KMS-11 (cell line): ENCODE results near the gene GNAQ.

Source experiments
- H2AFZ ChIP-seq: fragments of 200-600 bp; sonication (generic); 2 replicates; pipeline ENCODE4 v1.6.1; 2016; ENCODE audit warnings: antibody characterized with exemption, mixed run types, low read depth
- H3K27ac ChIP-seq: fragments of 200-600 bp; sonication (generic); 2 replicates; pipeline ENCODE4 v1.6.1; 2016; ENCODE audit warnings: mild to moderate bottlenecking, mixed run types
- H3K27me3 ChIP-seq: fragments of 200-600 bp; sonication (generic); 2 replicates; pipeline ENCODE4 v1.6.1; 2017; ENCODE audit warnings: mild to moderate bottlenecking, low read depth, mixed run types, moderate library complexity; ENCODE audit not compliant: insufficient read depth
- H3K36me3 ChIP-seq: fragments of 200-600 bp; sonication (generic); 2 replicates; pipeline ENCODE4 v1.6.1; 2017; ENCODE audit warnings: mild to moderate bottlenecking, mixed run types; ENCODE audit not compliant: insufficient read depth
- H3K4me1 ChIP-seq: fragments of 200-600 bp; sonication (generic); 2 replicates; pipeline ENCODE4 v1.6.1; 2016; ENCODE audit warnings: mild to moderate bottlenecking, low read depth, mixed run types; ENCODE audit not compliant: poor library complexity, severe bottlenecking
- H3K4me2 ChIP-seq: fragments of 200-600 bp; sonication (generic); 2 replicates; pipeline ENCODE4 v1.7.0; 2016; ENCODE audit warnings: mild to moderate bottlenecking, mixed run types
- H3K4me3 ChIP-seq: fragments of 200-600 bp; sonication (generic); IDR thresholded peaks from 2 replicates; pipeline ENCODE4 v1.6.1; 2017; ENCODE audit warnings: low read depth, low read length, mixed read lengths; ENCODE audit not compliant: insufficient read depth
- H3K79me2 ChIP-seq: fragments of 200-600 bp; sonication (generic); 2 replicates; pipeline ENCODE4 v1.6.1; 2016; ENCODE audit warnings: low read depth, mixed run types; ENCODE audit not compliant: insufficient read depth
- H3K9ac ChIP-seq: fragments of 200-600 bp; sonication (generic); 2 replicates; pipeline ENCODE4 v1.6.1; 2016; ENCODE audit warnings: mild to moderate bottlenecking, mixed run types
- H4K20me1 ChIP-seq: fragments of 200-600 bp; sonication (generic); 2 replicates; pipeline ENCODE4 v1.6.1; 2016; ENCODE audit warnings: mild to moderate bottlenecking, mixed run types; ENCODE audit not compliant: insufficient read depth
- TF ChIP-seq, protein P1 (sequence below): fragments of 200-600 bp; sonication (generic); conservative IDR thresholded peaks from 2 replicates; pipeline ENCODE4 v1.6.1; 2017; ENCODE audit warnings: low read depth, mild to moderate bottlenecking, antibody characterized with exemption, low read length, moderate library complexity, mixed read lengths

GNAQ gene

GRCh38 chr9:77731008-77731698 lies 300.5 kb downstream of the GNAQ start:
- Histone ChIP-seq H3K36me3 (no peaks in the 10 kb centered on the region), H3K4me3 (no peak overlapping the region), H3K4me2 (no peak overlapping the region), H3K4me1 (no peaks in the 10 kb centered on the region), H3K27ac (no peak overlapping the region), H3K27me3 (no peaks in the 10 kb centered on the region), H4K20me1 (no peaks in the 10 kb centered on the region), H3K9ac (no peak overlapping the region), H3K79me2 (no peaks in the 10 kb centered on the region), H2AFZ (no peak overlapping the region)
- TF ChIP-seq, protein P1, sequence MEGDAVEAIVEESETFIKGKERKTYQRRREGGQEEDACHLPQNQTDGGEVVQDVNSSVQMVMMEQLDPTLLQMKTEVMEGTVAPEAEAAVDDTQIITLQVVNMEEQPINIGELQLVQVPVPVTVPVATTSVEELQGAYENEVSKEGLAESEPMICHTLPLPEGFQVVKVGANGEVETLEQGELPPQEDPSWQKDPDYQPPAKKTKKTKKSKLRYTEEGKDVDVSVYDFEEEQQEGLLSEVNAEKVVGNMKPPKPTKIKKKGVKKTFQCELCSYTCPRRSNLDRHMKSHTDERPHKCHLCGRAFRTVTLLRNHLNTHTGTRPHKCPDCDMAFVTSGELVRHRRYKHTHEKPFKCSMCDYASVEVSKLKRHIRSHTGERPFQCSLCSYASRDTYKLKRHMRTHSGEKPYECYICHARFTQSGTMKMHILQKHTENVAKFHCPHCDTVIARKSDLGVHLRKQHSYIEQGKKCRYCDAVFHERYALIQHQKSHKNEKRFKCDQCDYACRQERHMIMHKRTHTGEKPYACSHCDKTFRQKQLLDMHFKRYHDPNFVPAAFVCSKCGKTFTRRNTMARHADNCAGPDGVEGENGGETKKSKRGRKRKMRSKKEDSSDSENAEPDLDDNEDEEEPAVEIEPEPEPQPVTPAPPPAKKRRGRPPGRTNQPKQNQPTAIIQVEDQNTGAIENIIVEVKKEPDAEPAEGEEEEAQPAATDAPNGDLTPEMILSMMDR: no peak

- TF ChIP-seq, protein P1: no peak
- H3K4me1 ChIP-seq: no peaks in the 10 kb centered on the region
- no peak overlapping the region for H3K9ac ChIP-seq
- no peaks in the 10 kb centered on the region for H3K27me3 ChIP-seq
- H3K79me2 ChIP-seq: no peaks in the 10 kb centered on the region
- no peaks in the 10 kb centered on the region for H3K36me3 ChIP-seq
- no peak overlapping the region for H3K4me2 ChIP-seq
- H3K4me3 ChIP-seq: no peak overlapping the region
- H3K27ac ChIP-seq: no peak overlapping the region
- no peak overlapping the region for H2AFZ ChIP-seq
- H4K20me1 ChIP-seq: no peaks in the 10 kb centered on the region
Observed at GRCh38 chr9:77729177-77729576, 302.4 kb downstream of the GNAQ start.

GRCh38 chr9:77726814-77727213 lies 304.8 kb downstream of the GNAQ start:
- Histone ChIP-seq H3K4me3 (no peak overlapping the region), H3K36me3 (no peaks in the 10 kb centered on the region)

DNA sequence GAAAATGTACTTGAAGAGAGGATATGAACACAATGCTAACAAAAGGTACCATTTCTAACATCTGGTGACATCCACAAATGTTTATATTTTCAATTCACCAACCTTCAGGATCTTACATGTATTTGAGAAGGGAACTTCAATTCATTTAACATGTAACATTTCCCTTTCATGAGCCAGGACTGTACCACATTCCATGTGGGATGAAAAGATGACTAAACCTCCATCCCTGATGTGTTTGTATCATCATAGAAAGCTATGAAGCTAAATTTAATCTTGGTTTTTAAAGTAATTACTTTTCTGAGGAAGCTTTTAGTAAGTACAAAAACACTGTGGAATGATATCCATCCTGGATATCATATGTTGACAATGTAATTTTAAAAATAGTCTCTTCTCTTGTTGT lies 305.3 kb downstream of the GNAQ start:
- H3K4me1 ChIP-seq: no peaks in the 10 kb centered on the region
- H3K79me2 ChIP-seq: no peaks in the 10 kb centered on the region
- H3K27ac ChIP-seq: no peak overlapping the region
- no peak overlapping the region for H3K9ac ChIP-seq
- no peak overlapping the region for H3K4me2 ChIP-seq
- no peak overlapping the region for H3K4me3 ChIP-seq
- H3K36me3 ChIP-seq: no peaks in the 10 kb centered on the region
- no peaks in the 10 kb centered on the region for H4K20me1 ChIP-seq
- no peak overlapping the region for H2AFZ ChIP-seq
- TF ChIP-seq, protein P1: no peak
- no peaks in the 10 kb centered on the region for H3K27me3 ChIP-seq

More at GRCh38 chr9:77726814-77727213, 304.8 kb downstream of the GNAQ start:
- Histone ChIP-seq H3K27ac (no peak overlapping the region), H3K9ac (no peak overlapping the region), H3K27me3 (no peaks in the 10 kb centered on the region), H3K4me1 (no peaks in the 10 kb centered on the region), H4K20me1 (no peaks in the 10 kb centered on the region), H3K4me2 (no peak overlapping the region), H3K79me2 (no peaks in the 10 kb centered on the region), H2AFZ (no peak overlapping the region)
- TF ChIP-seq, protein P1: no peak
